Fibroblast of villous mesenchyme (primary cell): ENCODE results near the gene EYS. TPM values are rescaled to one million over a fixed set of nuclear protein-coding genes. Genes with fewer than 3 reads are reported as not detected.
A peak's percentile ranks its signal among the peaks of the same experiment; 100 is the strongest.

Experiments
- DNase-seq: peaks from one replicate; pipeline ENCODE4 v3.0.0-alpha.2; 2010; ENCODE audit warnings: low read depth
- H3K4me3 ChIP-seq: 2 replicates; pipeline ENCODE4 v1.5.1; 2011; ENCODE audit warnings: low read depth, mild to moderate bottlenecking, low read length
- total RNA-seq: library from RNA; depleted of rRNA; stranded (reverse); fragments of >200 nt; gene quantifications from 2 replicates; pipeline ENCODE4 v1.2.3, GENCODE V29; 2012
- TF ChIP-seq, protein P1 (sequence below): IDR thresholded peaks from 2 replicates; pipeline ENCODE4 v1.5.1; 2012; ENCODE audit warnings: low read depth, mild to moderate bottlenecking, low read length; ENCODE audit not compliant: insufficient read depth

Gene EYS
- total RNA-seq, 1 donor, result under 0.01 TPM

DNA sequence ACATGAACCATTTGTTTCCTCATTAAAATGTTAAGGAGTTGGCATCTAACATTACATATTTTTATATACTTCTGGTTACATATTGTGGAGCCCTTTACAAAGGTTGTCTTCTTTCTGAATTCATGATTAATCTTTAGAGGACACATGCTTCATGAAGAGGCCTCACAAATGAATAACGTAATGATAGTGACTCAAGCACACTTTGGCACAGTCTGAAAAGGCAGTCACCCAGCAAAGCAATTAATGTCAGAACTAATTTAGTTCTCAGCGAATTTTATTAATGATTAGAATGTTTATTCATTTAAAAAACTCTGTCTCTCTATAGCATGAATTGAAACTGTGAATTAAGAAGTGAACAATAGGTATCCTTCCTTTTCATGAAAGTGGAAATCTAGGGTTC, 1217.3 kb downstream of the EYS start:
- DNase-seq, result no peak
- no peak overlapping the region for H3K4me3 ChIP-seq
- TF ChIP-seq, protein P1, sequence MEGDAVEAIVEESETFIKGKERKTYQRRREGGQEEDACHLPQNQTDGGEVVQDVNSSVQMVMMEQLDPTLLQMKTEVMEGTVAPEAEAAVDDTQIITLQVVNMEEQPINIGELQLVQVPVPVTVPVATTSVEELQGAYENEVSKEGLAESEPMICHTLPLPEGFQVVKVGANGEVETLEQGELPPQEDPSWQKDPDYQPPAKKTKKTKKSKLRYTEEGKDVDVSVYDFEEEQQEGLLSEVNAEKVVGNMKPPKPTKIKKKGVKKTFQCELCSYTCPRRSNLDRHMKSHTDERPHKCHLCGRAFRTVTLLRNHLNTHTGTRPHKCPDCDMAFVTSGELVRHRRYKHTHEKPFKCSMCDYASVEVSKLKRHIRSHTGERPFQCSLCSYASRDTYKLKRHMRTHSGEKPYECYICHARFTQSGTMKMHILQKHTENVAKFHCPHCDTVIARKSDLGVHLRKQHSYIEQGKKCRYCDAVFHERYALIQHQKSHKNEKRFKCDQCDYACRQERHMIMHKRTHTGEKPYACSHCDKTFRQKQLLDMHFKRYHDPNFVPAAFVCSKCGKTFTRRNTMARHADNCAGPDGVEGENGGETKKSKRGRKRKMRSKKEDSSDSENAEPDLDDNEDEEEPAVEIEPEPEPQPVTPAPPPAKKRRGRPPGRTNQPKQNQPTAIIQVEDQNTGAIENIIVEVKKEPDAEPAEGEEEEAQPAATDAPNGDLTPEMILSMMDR, result no peak

DNA sequence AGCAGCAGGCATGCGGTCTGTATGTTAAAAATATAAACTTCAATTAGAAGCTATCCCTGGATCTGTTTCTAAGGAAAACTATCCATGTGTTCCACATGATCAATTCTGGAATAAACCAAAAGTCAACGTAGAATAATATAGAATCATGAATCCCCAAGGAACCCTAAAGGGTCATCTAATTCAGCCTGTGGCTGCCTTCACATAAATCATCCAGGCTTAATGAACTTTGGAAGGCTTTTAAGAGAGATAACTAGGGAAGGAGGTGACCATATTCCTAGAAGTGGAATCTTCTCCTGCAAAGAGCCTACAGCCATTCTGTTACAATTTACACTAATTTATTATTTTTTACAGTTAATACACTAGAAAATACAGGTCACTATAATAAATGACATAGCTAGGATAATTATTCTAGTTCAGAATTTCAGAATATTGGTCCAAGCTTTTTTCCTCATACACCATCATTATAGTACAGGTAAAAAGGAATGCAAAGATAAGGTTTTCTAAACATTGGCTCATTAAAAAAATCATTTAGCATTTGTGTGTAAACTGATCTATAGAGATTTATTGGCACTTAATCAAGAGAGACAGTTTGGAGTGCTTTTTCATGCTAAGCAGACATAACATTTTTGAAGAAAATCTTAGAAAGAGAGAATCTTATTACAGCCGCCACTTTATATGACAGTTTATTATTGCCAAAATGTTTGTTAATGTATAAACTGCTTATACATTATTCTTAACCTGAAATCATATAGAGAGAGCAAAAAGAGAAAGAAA, 1220.3 kb downstream of the EYS start:
- TF ChIP-seq, protein P1, result no peak
- H3K4me3 ChIP-seq, result no peak overlapping the region
- DNase-seq, result no peak

DNA sequence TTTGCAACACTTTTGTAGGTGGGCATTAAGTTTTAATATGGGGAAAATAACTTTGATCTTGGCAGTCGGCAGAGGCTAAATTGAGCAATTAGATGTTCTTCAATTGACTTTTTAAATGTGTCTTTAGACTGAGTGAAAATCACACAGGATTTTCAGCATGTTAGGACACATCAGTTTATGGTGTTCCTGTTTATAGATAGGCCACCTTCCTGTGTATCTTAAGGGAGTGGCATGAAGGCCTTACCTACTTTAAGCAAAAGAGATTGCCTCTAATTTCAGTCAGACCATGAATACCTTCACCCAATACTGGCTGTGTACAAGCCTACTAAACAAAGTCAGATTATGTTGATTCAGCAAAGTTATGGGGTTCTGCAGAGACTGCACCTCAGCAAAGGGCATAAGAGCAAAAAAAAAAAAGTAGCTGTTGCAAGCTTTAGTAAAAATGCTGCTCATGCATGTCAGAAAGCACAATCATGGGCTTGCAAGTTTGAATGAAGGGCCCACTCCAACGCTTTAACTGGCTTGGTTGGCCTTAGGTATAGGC, 1223.0 kb downstream of the EYS start:
- no peak overlapping the region for H3K4me3 ChIP-seq
- TF ChIP-seq, protein P1, result no peak
- no peak for DNase-seq

DNA sequence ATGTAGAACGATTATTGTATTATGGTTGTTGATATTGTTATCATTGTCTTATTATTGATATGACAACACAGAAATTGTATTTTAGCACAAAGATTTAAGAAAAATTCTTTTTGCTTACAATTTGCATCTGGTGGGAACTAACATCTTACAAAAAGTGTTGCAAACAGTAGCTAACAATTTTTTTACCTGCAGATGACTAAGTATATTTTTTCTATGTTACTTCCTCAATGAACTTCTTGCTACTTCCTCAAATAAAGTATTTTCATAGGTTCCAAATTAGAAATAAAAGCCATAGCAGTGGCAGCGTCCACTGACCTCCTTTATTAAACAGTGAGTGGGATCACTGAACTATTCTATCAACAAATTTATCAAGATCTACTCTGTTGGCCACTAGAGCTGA, 1224.4 kb downstream of the EYS start:
- DNase-seq, result no peak
- TF ChIP-seq, protein P1, result no peak
- no peak overlapping the region for H3K4me3 ChIP-seq

DNA sequence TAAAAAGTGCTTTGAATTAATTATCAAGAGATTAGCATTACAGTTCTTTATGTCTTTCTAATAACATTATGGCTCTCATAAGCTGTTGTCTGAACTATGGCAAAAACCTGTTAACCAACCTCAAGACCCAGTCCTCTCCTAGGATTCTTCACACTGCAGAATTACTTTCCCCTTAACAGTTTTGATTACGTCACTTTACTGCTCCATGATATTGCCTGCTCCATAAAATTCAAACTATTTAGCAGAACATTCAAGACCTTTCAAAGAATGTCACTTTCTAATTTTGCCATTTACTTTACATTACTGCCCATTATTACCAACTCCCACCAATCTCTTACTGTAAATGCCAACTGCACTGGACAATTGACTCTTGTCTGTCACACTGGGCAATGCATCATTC, 1227.9 kb downstream of the EYS start:
- TF ChIP-seq, protein P1, result no peak
- no peak overlapping the region for H3K4me3 ChIP-seq
- DNase-seq, result no peak

DNA sequence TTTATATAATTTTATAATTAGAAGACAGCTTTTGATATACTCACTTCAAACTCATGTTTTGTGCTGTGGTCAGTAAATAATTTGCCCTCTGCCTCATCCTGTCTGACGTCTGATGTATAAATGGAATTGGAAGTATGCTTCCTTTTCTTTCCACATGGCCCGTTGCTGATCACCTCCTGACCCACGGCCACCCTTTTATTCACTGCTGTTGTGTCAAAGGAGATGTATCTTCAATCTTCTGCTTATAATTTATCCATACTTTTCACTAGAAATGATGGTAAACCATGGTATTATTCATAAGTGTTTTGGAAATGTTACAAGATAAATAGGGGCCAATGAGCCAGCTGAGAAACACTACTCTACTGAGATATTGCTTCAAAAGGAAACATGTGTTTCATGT, 1229.6 kb downstream of the EYS start:
- H3K4me3 ChIP-seq, result no peak overlapping the region
- TF ChIP-seq, protein P1, result no peak
- DNase-seq, result peak; percentile 3
